DMS53 treated with DMSO at 0.1 percent for 48 hours (cell line): ENCODE measurements around the gene KHNYN.
"Not testable (repeated sequence)": the region's sequence is repeated elsewhere in the genome, so short reads cannot be mapped to it uniquely, and the experiment has no call there.

Experiments
- DNase-seq: peaks from one replicate; lab custom pipeline; 2025; ENCODE audit not compliant: unreplicated experiment; lab: John Stamatoyannopoulos, UW

KHNYN gene

DNA sequence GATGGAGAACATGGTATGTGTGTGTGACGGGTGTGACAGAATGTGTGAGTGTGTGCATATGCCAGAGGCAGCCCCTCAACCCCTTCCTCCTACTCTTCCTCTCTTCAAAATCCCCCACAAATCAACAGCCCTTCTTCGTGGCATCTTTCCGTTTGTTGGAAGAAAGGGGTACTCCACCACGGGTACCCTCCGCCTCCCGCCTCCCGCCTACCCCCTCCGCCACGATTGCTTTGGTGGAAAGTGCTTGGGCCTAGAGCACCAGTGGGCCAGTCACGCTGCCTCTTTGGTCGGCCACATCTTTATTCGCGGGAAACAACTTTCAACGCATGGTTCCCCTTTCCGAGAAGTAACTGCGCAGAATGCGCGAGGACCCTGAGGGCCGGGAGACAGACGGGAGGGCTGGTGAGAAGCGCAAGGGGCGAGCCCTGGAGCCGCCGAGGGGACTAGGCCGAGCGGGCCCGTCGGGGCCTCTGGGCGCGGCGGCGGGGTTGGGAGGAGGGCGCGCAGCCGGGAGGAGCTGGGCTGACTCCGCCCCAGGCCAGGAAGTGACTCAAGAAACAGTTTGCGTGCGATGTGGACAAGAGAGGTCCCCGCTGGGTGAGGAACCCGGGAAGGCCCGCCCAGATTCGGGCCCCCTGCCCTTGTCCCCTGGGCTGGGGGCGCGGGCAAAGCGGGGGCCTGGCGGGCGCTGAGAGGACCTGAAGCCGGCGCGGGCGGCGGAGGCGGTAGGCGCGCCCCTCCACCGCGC is at the start of gene KHNYN, which contains the start of gene CBLN3:
Gene KHNYN, plus strand, starts transcription at position 560 of the 748 bp plus-strand sequence. CDS start 777 bp downstream, outside the sequence.
Gene CBLN3, minus strand, starts transcription at position 274 of the 748 bp plus-strand sequence. CDS start 614 bp downstream, outside the sequence.
- DNase-seq: peak; percentile 49

DNA sequence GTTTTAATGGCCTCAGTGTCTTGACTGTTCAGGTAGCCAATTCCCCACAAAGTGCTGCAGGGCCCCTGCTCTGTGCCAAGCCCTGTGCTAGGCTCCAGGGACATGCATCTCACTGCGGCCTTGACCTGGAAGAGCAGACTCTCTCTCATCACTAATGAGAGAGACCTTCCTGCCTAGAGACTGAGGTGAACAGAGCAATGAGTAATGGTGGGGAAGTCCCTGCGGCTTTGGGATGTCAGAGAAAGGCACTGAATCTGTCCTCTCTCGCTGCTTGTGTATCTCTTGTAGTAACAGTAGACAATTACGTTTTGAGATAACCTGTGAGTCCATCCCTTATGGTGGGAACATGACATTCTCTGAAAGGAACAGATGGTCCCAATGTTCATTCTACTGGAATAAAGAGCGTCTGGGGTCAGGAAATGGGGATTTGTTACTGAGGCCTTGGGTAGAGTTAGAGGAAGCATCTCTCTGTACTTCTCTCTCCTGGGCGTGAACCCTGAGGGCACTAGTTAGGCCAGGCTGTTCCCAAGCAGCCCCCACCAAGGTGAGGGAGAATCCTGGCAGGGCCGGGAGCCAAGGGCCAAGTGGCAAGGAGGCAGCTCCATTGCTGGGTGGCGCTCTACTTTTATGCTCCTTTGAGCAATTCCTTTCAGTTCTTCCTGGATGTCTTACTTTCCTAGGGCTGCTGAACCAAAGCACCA is 48.2 kb upstream of the KHNYN start:
- DNase-seq: no peak

DNA sequence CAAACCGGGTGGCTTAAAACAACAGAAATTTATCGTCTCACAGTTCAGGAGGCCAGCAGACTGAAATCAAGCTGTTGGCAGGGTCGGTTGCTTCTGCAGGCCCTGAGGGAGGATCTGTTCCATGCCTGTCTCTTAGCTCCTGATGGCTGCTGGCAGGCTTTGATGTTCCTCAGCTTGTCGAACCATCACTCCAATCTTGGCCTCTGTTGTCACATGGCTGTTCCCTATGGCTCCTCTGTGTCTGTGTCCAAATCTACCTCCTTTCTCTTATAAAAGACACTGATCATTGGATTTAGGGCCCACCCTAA is 47.7 kb upstream of the KHNYN start:
- no peak for DNase-seq

DNA sequence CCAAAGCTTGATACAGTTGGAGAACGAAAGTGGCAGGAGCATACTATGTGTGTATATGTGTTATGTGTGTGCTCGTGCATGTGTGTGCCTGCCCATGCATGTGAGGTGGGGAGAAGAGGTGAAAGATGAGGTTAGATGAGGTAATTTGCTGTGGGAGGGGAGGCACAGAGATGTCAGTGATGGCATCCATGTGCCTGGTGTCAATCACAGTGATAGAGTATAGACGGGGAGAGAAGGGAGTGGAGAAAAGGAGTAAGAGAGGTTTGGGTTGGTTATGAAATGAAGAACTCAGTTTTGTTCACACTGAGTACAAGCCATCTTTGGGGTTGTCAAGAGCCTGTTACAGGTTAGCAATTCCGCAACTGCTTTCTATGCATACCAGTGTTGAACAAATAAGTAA is 45.6 kb upstream of the KHNYN start:
- DNase-seq: no peak

DNA sequence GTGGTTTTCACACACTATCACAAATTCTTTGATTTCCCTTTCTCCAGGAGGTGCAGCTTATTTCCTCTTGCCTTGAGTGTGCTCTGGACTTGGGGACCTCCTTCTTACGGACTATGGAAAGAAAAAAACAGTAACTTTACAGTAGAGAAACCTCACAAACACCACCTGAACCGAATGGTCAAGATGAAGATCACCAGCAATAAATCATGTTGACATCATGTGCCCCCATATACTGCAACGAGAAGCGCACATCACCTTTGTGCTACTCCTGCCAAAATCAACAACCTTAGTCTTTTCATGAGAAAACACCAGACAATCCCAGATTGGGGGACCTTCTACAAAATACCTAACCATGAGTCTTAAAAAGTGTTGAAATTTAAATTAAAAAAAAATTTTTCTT is 44.2 kb upstream of the KHNYN start:
- DNase-seq: no peak

DNA sequence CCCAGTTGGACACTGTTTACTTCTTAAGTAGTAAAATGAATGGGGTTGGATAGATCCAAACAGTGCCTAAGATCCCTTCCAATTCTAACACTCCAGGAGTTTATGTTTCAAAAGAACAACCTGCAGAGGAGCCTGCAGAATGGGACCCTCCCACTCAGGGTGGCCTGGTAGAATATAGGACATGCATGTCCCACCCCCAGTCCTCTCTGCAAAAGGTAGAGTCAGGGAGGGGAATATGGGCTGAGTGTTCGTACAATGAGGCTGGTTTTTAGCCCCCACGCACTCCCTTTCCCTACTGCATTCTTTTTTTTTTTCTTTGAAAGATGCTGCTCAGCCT is 42.8 kb upstream of the KHNYN start:
- no peak for DNase-seq

DNA sequence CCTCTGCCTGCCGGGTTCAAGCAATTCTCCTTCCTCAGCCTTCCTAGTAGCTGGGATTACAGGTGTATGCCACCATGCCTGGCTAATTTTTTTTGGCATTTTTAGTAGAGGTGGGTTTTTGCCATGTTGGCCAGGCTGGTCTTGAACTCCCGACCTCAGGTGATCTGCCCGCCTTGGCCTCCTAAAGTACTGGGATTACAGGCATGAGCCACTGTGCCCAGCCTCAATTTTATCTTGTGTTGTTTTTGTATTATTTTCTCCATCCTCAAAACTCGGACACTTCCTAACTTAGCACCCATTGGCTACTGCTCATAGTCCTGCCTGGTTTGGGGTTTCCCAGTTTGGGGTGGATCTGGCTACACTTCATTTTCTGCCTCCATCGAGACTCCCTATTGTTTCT is 42.2 kb upstream of the KHNYN start:
- not testable (repeated sequence) for DNase-seq

DNA sequence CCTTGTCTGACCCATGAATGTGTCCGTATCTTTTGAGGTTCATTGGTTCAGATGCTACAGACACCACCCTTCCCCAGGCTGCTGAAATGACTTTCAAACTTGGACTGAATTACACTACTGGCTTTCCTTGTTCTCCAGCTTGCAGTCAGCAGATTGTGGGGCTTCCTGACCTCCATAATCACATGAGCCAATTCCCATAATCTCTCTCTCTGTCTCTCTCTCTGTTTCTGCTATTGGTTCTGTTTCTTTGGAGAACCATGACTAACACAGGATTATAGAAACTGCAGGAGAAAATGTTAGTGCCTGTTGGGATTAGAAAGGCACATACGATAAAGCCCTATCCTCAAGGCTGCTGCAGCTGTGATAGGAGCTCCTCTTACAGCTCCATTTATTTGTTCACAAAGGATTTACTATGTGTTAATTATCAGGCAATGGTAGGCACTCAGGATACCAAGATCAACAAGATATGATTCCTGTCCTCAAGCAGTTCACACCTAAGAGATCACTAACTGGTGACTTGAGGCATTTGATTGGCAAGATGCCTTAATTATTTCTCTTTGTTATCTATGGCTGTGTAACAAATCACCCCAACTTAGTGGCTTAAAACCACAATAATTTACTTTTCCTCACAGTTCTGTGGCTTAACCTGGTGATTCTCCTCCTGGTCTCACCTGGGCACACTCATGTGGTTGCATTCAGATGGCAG is 41.1 kb upstream of the KHNYN start:
- no peak for DNase-seq

DNA sequence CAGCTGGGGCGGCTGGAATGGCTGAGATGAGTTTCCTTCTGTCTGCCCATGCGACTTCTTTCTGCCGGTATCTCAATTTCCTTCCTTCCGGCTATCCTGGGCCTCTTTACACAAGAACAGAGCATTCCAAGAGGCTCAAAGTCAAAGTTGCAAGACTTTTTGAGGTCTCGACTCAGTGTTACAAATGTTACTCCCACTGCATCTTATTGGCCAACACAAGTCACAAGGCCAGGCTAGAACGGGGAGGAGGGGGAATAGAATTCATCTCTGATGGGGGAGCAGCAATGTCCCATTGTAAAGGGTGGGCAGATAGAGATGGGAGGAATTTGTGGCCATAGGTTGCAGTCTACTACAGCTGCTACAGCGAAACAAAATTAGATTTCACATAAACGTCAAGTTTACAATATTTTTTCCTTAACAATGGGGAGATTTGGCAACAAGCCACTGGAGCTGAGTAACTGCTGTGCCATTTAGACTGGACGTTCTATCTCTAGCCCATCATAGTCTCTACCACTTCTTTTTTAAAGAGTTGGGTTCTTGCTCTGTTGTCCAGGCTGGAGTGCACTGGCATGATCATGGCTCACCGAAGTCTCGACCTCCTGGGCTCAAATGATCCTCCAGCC is 40.4 kb upstream of the KHNYN start:
- no peak for DNase-seq

DNA sequence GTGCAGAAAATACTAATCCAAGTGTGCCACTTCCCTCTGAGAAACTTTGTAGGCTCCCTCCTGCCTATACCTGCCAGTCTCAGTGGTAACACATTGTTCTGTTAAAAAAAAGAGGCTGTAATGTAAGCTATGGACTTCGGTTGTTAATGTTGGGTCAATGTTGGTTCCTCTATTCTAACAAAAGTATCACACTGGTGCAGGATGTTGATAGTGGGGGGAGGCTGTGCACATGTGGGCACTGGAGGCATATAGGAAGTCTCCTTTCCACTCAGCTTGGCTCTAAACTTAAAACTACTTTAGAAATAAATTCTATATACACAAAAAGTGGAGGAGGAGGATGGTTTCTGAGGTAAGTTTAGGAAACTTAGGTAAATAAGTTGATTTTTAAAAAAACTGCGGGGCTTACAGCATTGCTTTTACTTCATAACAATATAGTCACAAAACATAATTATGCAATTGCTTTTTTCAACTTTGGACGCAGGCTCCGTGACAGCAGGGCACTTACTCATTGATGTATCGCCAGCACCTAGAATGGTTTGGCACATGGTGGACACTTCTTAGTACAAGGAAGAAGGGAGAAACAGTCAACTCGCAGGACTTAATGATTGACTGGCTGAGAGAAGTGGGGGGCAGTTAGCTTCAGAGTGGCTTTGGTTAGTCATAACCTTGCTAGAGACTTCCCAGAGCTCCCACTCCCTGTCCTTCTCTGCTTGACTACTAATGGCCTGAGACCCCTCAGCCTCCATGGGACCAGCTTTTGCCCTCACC is 38.9 kb upstream of the KHNYN start:
- no peak for DNase-seq

DNA sequence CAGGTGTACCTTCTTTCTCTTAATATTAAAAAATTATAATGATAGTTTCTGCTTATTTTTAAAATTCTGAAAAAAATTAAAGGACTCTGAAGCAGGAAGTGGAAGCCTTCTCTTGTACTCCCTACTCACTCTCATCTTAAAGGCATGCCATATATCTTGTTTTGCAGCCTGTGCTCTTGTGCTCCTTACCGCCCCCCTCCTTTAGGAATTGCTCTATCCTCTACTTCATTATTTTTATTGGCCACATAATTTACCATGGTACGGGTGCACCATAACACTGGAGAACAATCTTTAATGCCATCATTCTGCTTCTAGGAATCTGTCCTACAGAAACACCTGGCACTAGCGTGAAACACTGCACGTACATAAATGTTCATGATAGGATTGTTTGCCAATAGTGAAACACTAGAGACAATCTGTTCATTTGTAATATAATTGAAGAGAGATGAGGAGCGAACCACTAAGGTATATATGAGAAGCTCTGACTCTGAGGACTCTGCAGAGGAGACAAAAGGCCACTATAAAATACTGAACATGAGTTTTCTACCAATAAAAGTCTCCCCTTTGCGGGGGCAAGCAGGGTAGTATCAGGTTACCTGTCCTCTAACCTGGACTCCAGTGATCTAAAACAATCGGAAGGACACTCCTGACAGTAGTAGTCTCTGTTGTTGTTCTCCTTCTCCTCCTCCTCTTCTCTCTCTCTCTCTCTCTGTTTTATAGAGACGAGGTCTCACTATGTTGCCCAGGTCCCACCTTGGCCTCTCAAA is 37.2 kb upstream of the KHNYN start:
- DNase-seq: peak; percentile 86

DNA sequence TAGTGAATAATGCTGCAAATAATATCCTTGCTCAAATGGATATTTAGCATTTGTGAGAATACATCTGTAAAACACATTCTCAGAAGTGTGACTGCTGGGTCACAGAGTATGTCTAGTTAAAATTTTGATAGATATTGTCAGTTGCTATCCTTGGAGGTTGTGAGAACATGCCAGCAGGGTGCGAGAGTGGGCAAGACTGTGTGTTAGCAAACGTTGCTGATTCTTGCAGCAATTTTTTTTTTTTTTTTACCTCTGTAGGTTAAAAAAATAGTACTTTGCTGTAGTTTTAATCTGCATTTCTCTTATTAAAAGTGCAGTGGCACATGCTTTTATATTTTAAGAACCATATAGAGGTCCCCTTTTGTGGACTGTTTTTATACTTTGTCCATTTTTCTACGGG is 35.5 kb upstream of the KHNYN start:
- no peak for DNase-seq

DNA sequence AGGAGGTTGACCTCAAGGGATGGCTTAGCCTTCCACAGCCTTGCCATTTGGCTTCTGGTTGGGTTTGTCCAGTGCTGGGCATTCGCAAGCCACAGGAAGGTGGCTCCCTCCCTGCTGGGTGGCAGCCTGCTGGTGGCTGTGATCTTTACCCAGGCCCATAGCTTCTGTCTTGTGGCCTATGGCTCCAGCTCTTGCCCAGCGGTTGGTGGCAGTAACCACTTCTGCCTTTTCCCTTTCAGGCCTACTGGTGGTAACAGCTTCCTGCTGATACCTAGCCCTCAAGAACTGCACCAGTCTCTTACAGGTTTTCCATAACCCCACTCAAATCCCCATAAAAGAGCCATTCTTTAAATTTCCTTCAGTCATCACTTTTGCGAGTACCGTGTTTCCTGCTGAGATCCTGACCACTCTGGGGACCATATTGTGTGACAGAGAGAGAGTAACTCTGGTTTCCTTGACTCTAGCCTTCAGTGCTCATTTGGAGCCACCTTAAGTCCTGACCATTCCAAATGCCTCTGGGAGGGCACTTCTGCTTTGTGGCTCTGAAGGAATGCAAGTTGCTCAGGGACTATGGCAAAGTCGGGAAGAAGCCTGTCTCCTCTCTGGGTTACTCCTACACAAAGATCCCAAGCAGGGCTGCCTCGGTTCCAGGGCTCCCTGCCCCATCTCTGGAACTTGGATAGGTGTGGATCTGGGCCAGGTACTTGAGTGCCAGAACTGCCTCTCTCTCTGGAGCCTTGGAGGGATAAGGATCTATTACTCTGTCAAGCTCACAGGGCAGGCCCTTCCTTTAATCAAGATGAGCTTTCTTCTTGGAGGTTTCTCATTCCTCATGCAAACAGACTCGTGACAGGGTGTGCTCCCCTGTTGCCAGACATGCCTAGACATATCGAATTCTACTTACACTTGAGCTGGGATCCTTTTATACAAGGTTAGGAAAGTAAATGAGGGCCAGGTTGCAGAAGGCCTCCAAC is 33.9 kb upstream of the KHNYN start:
- DNase-seq: no peak

DNA sequence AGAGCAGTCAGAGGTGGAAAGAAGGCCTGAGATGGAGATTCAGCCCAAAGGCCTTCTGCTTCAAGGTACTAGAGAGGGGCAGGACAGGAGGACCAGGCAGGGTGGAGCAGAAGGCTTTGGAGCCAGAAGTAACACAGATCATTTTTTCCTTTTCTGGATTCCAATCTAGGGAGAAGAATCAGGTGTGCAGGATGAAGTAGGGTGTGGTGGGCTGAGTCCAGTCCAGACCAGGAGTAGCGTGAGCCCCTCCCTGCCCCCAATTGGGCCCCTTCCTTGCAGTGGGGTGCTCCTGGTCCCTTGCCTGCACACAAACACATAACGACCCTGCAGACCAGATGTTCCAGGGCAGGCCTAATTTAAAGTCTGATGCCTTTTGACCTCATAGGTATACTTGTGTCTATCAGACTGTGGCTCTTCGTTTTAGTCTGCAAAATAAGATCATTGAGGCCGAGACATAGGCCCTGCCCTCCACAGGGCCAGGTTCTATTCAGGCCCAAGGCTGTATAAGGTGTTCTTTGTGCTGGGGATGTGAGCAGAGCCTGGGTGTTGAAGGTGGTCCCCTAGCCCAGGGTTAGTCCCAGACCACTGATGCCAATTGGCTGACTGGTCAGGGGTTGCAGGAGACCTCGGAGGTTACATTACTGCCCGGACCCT is 32.0 kb upstream of the KHNYN start:
- DNase-seq: no peak

DNA sequence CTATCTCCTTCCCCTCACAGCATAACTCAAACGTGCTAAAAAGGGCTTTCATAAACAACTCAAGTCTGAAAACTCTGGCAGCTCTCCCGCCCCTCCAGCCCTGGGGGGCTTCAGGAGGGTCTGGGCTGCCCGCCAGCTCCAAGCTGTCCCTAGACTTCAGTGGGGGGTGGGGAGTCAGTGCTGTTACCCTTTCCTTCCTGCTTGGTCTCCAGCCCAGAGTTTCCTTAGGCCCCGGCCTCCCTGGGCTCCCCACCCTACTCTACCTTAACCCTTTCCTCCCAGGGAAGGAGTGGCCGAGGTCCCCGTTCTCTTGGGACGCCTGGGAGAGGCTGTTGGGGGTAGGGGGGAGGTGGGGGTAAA is 31.5 kb upstream of the KHNYN start:
- DNase-seq: no peak

DNA sequence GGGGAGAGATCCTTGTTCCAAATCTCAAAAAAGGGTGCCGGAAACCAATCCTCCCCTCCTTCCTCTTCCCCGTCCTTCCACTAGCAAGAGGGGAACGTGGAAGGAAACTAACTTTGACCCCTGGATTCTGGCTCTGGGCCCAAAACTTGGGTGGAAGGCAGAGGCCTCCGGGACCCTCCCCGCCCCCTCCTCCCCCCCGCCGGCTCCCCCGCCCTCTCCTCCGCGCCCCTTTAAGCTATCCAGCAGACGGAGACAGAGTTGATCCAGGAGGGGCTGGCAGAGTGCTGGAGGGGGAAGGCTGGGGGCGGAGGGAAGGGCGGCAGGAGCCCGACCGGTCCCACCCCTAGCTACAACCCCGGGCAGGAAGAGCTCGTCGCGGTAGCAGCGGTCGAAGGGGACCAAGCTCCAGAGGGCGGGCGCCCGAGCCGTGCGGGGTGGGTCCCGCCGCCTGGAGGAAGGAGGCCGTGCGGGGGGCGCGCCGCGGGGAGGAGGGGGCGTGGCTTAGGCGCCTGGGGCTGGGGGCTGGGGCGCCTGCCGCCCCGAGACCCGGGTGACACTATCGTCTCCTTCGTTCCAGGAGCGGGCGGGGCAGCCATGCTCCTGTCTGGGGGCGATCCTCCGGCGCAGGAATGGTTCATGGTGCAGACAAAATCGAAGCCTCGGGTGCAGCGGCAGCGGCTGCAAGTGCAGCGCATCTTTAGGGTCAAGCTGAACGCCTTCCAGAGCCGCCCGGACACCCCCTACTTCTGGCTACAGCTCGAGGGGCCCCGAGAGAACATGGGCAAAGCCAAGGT is 30.9 kb upstream of the KHNYN start, which contains the start of gene NYNRIN:
Gene NYNRIN, plus strand, starts transcription at position 351 of the 794 bp plus-strand sequence. Its CDS starts 244 bp downstream, at position 595.
- no peak for DNase-seq

DNA sequence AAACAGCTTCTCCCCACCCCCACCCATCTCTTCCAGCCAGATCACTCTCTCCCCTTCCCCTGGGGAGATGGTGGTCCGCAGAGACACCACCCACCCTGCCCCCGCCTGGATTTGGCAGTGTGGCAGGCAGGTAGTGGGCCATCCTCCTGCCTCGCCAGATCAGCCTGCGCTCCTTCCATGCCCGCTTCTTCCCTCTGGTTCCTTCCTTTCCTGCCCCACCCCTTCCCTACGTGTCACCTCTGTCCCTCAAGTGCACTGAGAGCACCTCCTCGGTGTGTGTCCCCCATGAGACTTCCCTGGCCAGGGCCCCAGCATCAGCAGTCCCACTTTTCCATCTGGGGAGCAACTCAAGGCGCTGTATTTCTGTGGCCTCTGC is 30.3 kb upstream of the KHNYN start:
- no peak for DNase-seq
